ENCODE measurements around the gene CLDND2.
"Not testable (repeated sequence)": the region's sequence is repeated elsewhere in the genome, so short reads cannot be mapped to it uniquely, and the experiment has no call there.

Gene CLDND2

GRCh38 chr19:51410950-51411748 lies 42.3 kb upstream of the CLDND2 start:
- ATAC-seq (ENCODE audit: low read depth), result no peak
- no peaks in the 10 kb centered on the region for H3K9me3 ChIP-seq (ENCODE audit: severe bottlenecking)
- no peak overlapping the region for H3K27ac ChIP-seq (ENCODE audit: poor library complexity, severe bottlenecking)
- TF ChIP-seq, protein P1, sequence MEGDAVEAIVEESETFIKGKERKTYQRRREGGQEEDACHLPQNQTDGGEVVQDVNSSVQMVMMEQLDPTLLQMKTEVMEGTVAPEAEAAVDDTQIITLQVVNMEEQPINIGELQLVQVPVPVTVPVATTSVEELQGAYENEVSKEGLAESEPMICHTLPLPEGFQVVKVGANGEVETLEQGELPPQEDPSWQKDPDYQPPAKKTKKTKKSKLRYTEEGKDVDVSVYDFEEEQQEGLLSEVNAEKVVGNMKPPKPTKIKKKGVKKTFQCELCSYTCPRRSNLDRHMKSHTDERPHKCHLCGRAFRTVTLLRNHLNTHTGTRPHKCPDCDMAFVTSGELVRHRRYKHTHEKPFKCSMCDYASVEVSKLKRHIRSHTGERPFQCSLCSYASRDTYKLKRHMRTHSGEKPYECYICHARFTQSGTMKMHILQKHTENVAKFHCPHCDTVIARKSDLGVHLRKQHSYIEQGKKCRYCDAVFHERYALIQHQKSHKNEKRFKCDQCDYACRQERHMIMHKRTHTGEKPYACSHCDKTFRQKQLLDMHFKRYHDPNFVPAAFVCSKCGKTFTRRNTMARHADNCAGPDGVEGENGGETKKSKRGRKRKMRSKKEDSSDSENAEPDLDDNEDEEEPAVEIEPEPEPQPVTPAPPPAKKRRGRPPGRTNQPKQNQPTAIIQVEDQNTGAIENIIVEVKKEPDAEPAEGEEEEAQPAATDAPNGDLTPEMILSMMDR (IDR thresholded peaks at IDR 0.05; ENCODE audit: poor library complexity, severe bottlenecking), result no peak
- H3K4me1 ChIP-seq (ENCODE audit: insufficient read depth, poor library complexity, severe bottlenecking), result no peaks in the 10 kb centered on the region
- no peak overlapping the region for H3K4me3 ChIP-seq (ENCODE audit: severe bottlenecking)
- H3K27me3 ChIP-seq (ENCODE audit: insufficient read depth, poor library complexity, severe bottlenecking), result no peaks in the 10 kb centered on the region
- H3K36me3 ChIP-seq (ENCODE audit: low read depth), result no peaks in the 10 kb centered on the region
- no peak for DNase-seq (ENCODE audit: low spot score)

DNA sequence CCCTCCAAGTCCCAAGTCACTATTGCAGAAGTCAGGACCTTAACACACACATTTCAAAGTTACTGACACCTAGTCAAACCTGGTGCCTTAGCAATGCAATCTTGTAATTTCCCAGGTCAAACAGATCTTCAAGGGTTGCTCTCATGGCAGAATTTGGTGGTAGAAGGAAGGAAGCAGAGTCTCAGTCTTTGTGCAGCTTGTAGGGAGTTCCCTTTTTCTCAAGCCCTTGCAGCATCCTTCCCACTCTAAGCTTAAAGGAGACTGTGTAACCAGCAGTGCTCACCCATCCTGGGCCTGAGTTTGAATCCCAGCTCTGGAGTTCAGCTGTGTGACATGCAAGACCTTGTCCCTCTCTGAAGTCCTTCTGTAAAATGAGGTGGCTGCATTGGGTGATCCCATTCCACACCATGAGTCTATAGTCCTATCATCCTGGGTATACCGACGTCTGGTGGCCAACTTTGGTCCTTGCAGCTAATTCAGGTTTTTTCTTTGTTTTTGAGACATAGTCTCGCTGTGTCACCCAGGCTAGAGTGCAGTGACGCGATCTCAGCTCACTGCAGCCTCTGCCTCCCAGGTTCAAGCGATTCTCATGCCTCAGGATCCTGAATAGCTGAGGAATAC lies 38.8 kb upstream of the CLDND2 start:
- ATAC-seq (ENCODE audit: low read depth) (peak; percentile 42; the same call in 2 of the 3 replicates), DNase-seq (ENCODE audit: low spot score) (no peak)
- Histone ChIP-seq H3K36me3 (ENCODE audit: low read depth) (no peaks in the 10 kb centered on the region), H3K4me1 (ENCODE audit: insufficient read depth, poor library complexity, severe bottlenecking) (no peaks in the 10 kb centered on the region), H3K27me3 (ENCODE audit: insufficient read depth, poor library complexity, severe bottlenecking) (no peaks in the 10 kb centered on the region), H3K27ac (ENCODE audit: poor library complexity, severe bottlenecking) (no peak overlapping the region), H3K9me3 (ENCODE audit: severe bottlenecking) (no peaks in the 10 kb centered on the region), H3K4me3 (ENCODE audit: severe bottlenecking) (no peak overlapping the region)
- TF ChIP-seq, protein P1 (IDR thresholded peaks at IDR 0.05; ENCODE audit: poor library complexity, severe bottlenecking), result peak; percentile 42

GRCh38 chr19:51402117-51402516 lies 33.3 kb upstream of the CLDND2 start:
- no peak for DNase-seq (ENCODE audit: low spot score)
- Histone ChIP-seq H3K9me3 (ENCODE audit: severe bottlenecking) (no peaks in the 10 kb centered on the region), H3K36me3 (ENCODE audit: low read depth) (no peaks in the 10 kb centered on the region), H3K4me1 (ENCODE audit: insufficient read depth, poor library complexity, severe bottlenecking) (no peaks in the 10 kb centered on the region), H3K27me3 (ENCODE audit: insufficient read depth, poor library complexity, severe bottlenecking) (no peaks in the 10 kb centered on the region), H3K4me3 (ENCODE audit: severe bottlenecking) (no peak overlapping the region), H3K27ac (ENCODE audit: poor library complexity, severe bottlenecking) (no peak overlapping the region)
- TF ChIP-seq, protein P1 (IDR thresholded peaks at IDR 0.05; ENCODE audit: poor library complexity, severe bottlenecking), result no peak
- ATAC-seq (ENCODE audit: low read depth), result no peak

GRCh38 chr19:51399936-51400335 lies 31.1 kb upstream of the CLDND2 start:
- H3K4me3 ChIP-seq (ENCODE audit: severe bottlenecking); H3K27me3 ChIP-seq (ENCODE audit: insufficient read depth, poor library complexity, severe bottlenecking); ATAC-seq (ENCODE audit: low read depth); H3K27ac ChIP-seq (ENCODE audit: poor library complexity, severe bottlenecking); H3K4me1 ChIP-seq (ENCODE audit: insufficient read depth, poor library complexity, severe bottlenecking); DNase-seq (ENCODE audit: low spot score); H3K36me3 ChIP-seq (ENCODE audit: low read depth); H3K9me3 ChIP-seq (ENCODE audit: severe bottlenecking): not testable (repeated sequence)

- H3K4me3 ChIP-seq (ENCODE audit: severe bottlenecking), result no peak overlapping the region
- H3K36me3 ChIP-seq (ENCODE audit: low read depth), result no peaks in the 10 kb centered on the region
- no peaks in the 10 kb centered on the region for H3K27me3 ChIP-seq (ENCODE audit: insufficient read depth, poor library complexity, severe bottlenecking)
- H3K27ac ChIP-seq (ENCODE audit: poor library complexity, severe bottlenecking), result no peak overlapping the region
- DNase-seq (ENCODE audit: low spot score) (no peak), ATAC-seq (ENCODE audit: low read depth) (no peak)
- no peaks in the 10 kb centered on the region for H3K9me3 ChIP-seq (ENCODE audit: severe bottlenecking)
- H3K4me1 ChIP-seq (ENCODE audit: insufficient read depth, poor library complexity, severe bottlenecking), result peaks cover 3% of the 10 kb centered on the region
- TF ChIP-seq, protein P1 (IDR thresholded peaks at IDR 0.05; ENCODE audit: poor library complexity, severe bottlenecking), result no peak
Observed at GRCh38 chr19:51399231-51399630, 30.4 kb upstream of the CLDND2 start.
